GM15510 (cell line): Measurements from ENCODE around the gene ADAMTSL5.

Experiments
- POLR2A ChIP-seq: IDR thresholded peaks from 3 replicates; pipeline ENCODE4 v1.6.1; 2011; ENCODE audit warnings: borderline replicate concordance; ENCODE audit not compliant: insufficient read length; ENCODE audit errors: extremely low read depth

Gene ADAMTSL5

DNA sequence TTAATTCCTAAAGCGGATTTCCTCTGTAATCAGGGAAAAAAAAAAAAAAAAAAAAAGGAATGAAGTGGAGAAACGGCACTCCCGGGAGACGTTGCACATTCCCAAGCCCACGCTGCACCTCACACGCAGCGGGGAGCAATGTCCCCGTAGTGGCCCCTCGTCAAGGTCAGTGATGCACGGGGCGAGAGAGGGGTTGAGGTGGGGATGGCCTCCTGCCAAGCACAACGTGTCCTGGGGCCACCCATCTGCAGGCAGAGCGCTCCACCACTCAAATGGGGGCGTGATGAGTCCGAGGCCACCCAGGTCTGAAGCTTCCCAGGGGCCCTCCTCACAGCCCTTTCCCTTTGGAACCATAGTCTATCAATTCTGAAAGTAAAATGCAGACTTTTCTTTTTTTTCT, 26.2 kb upstream of the ADAMTSL5 start:
- TF ChIP-seq POLR2A: no peak

DNA sequence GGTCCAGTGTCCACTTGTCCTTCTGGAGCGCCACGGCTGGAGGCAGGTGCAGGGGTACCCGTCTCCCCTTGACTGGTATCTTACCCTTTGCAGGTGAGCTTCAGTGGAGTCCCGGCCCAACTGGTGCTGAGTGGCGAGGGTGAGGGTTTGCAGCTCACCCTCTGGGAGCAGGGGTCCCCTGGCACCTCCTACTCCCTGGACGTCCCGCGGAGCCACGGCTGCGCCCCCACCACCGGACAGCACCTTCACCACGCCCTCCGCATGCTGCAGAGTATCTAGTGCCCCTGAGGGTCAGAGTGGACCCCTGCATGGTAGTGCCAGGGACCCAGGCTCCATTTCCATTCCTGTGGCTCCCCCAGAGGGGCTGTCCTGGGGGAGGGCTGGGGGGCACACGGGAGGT, 22.2 kb upstream of the ADAMTSL5 start:
- TF ChIP-seq POLR2A: no peak

DNA sequence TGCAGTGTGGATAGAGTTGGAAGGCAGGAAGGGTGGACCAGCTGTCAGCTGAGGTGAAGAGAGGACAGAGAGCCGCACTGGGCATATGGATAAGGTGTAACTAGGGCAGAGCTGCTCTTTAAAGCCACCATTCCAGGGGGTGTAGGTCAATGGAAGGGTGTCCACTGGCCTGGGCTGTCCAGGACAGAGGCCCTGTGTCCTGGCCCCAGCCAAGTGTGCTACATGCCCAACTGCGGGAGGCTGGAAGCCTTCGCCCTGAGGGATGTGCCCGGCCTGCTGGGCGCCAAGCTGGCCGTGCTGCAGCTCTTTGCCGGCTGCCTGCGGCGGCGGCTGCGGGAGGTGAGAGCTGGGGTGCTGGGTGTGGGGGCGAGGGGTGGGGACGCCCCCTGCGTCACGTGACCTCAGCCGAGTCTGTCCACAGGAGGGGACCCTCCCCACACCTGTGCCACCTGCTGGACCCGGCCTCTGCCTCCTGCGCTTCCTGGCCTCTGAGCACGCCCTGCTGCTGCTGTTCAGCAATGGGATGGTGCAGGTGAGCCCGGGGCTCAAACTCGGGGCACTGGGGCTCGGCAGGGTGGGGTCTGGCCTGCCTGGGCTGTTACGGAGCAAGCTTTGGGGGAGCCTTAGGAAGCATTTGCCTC, 20.8 kb upstream of the ADAMTSL5 start:
- TF ChIP-seq POLR2A: no peak

DNA sequence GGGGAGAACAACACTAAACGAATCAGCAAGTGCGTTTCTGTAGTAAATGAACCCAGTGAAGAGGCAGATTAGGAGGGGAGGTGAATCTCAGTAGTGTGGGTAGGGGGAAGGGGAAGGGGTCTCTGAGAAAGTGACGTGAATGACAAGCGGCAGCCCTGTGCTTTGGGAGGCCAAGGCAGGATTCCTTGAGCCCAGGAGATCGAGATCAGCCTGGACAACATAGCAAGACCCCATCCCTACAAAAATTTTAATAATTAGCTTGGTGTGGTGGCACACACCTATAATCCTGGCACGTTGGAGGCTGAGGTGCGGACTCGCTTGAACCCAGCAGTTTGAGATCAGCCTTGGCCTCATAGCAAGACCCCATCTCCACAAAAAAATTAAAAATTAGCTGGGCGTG, 19.2 kb upstream of the ADAMTSL5 start:
- no peak for TF ChIP-seq POLR2A

DNA sequence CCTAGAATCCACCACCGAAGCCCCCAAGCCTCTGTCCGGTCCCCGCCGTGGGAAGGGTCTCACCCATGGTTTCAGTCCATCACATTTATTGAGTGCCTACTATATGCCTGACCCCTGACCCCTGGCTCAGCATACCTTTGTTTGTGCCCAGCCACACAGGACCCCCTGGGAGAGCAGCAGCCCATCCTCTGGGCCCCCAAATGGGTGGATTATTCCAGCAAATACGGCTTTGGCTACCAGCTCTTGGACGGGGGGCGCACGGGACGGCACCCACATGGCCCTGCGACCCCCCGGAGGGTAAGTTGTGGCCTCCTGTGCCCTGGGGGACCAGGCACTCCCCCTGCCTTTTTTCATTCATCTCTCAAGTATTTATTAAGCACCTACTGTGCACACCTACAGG, 18.8 kb upstream of the ADAMTSL5 start:
- TF ChIP-seq POLR2A: no peak

DNA sequence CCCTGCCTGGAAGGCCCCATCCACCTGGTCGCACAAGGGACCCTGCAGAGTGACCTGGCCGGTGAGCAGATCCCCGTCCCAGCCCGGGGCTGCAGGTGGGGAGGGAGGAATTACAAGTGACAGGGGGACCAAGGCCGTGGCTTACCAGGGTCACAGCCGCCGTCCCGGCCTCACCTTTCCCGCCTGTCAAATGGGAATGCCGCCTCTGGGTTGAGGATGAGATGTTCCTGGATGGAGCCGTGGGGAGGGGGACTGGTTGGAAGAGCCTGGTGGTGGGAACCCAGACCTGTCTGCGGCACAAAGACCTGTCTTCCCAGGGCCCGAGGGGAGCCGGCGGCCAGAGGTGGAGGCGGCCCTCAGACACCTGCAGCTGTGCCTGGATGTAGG, 16.6 kb upstream of the ADAMTSL5 start:
- no peak for TF ChIP-seq POLR2A

DNA sequence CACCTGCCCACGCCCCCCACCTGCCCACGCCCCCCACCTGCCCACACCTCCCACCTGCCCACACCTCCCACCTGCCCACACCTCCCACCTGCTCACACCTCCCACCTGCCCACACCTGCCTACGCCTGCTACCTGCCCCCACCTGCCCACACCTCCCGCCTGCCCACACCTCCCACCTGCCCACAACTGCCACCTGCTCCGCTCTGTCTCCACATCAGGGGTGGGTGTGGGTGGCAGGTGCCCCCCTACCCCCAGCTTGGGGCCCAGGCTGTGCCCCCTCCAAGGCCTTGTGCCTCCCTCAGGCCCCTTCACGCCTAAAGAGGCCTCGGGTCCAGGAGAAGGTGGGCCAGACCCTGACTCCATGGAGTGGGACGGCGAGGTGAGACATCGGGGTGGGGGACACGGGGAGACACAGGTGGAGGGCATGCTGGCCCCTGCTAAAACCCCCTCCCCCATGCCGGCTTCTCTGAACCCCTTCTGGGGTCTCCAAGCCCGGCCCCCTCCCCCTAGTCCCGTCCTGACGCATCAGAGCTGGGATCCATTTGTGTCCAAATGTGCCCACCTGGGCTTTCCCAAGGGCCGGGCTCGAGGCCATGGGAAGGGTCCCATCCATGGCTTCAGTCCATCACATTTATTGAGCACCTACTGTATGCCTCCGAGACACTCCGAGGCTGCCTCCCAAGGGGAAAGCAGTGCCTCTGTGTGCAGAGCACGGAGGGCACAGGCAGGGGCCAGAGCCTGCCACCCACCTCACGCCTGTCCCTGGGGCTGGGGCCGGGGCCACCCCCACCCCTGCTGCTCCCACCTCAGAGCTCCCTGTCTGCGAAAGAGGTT, 16.0 kb upstream of the ADAMTSL5 start:
- no peak for TF ChIP-seq POLR2A

DNA sequence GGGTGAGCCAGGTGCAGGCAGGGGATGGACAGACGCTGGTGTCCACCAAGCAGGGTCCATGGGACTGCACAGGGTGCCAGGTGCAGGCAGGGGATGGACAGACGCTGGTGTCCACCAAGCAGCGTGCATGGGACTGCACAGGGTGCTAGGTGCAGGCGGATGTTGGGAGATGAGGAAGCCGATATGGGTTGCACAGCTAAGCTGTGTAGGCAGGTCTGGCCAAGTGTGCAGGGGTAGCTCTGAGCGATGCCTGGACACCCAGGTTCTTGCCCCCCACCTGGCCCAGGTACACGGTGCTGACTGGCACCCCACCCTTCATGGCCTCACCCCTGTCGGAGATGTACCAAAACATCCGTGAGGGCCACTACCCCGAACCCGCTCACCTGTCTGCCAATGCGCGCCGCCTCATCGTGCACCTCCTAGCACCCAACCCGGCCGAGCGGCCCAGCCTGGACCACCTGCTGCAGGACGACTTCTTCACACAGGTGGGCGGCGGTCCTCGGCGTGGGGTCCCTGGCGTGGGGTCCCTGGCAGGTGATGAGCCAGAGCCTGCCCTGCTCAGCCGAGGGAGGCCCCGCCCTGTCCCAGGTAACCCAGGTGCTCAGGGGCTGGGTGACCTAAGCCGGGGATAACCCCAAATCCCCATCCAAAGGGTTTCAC, 15.0 kb upstream of the ADAMTSL5 start:
- TF ChIP-seq POLR2A: no peak

DNA sequence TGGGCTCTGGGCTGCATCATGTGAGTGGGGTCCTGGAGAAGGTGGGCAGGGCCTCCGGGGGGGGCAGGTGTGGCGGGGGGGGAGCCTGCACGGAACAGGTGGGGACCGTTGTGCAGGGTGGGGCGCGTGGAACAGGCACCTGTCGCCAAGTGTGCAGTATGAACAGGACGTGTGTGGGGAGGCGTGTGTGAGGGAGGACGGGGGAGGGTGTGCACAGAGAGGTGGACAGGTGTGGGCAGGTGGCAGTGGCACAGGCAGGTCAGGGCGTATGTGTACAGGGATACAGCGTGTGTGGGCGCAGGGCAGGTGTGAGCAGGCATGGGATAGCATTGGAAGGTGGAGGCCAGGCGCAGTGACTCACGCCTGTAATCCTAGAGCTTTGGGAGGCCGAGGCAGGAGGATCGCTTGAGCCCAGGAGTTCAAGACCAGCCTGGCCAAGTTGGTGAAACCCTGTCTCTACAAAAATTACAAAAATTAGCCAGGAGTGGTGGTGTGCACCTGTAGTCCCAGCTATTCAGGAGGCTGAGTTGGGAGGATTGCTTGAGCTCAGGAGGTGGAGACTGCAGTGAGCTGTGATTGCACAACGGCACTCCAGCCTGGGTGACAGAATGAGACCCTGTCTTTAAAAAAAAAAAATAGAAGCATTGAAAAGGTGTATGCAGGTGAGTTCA, 14.3 kb upstream of the ADAMTSL5 start:
- no peak for TF ChIP-seq POLR2A

DNA sequence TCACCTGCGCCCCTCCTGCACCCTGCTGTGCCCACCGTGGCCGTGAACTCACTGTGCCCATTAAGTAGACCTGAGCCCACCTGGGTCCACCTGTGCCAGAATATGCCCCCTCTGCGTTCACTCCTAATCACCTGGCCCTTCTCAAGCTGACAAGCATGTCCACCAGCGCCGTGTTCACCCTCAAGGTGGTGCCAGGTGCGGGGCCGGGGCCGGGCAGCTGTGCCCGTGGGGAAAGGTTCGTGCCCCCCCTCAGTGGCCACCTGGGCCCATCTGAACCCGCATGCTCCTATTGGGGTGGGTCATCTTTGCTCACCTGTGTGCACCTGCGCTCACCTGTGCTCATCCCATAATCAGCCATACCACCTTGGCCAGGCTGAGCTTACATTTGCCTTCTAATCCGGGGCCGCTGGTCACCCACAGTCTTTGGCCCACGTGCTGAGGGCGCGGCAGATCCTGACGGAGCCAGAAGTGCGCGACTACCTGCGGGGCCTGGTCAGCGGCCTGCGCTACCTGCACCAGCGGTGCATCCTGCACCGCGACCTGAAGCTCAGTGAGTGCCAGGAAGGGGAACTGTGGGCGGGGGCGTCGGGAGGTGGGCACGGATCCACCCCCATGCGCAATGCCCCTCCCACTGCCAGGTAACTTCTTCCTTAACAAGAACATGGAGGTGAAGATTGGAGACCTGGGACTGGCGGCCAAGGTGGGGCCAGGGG, 13.4 kb upstream of the ADAMTSL5 start:
- no peak for TF ChIP-seq POLR2A

DNA sequence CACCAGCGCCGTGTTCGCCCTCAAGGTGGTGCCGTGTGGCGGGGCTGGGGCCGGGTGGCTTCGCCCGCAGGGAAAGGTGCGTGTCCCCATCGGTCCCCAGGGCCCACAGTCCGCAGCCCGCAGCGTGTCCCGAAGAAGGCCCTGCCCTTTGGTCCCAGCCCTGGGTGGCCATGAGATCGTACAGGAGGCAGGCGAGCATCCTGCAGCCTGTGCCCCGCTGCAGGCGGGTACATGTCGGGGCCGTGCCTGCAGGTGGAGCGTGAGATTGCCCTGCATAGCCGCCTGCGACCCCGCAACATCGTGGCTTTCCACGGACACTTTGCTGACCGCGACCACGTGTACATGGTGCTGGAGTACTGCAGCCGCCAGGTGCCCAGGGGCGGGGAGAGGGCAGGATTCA, 12.5 kb upstream of the ADAMTSL5 start:
- no peak for TF ChIP-seq POLR2A

DNA sequence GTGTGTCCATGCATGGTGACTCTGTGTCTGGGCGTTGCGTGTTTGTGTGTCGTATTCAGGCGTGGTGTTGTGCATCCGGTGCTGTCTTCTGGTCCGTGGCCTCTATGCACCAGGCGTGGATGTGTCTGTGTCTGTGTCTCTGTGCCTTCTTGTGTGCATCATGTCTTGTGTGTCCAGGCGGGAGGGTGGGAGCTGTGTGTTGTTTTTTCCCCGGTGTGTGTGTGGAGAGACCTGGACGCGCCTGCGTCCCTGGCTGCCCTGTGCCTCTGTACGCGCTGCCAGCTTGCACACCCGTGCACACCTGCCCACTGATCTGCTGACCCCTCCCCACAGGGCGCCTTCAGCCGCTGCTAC, 12.1 kb upstream of the ADAMTSL5 start:
- no peak for TF ChIP-seq POLR2A

DNA sequence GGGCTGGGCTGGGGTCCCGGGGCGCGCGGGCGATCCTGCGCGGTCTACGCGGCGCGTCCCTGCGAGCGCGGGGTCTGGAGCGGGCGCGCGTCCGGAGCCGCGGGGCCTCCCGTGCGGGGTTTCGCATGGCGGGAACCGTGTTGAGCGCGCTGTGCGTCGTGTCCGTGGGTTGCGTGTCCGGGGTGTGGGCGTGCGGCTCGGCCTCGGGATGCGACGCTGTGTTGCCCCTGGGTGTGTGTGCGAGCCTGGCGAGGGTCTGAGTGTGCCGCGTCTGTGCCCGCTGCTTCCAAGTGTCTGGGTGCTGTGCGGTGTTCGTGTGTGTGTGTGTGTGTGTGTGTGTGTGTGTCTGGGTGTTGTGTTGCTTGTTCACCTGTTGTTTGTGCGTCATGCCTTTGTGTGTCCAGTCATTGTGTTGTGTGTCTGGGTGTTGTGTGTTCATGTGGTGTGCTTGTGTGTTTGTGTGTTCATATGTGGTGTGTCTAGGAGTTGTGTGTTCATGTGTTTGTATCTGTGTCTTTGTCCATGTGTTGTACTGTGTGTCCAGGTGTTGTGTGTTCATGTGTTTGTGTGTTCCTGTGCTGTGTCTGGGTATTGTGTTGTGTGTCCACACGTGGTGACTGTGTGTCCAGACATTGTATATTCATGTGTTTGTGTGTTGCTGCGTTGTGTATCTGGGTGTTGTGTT, 11.6 kb upstream of the ADAMTSL5 start:
- no peak for TF ChIP-seq POLR2A
